Measurements from ENCODE around the gene FXYD2. TPM values are rescaled to one million over a fixed set of nuclear protein-coding genes. Genes with fewer than 3 reads are reported as not detected.

The FXYD2 gene
- total and polyA plus RNA-seq, 9 of the 15 experiments (the other 6 are each of a cell fraction or from before 2014, with no cell fraction given), result not detected

GRCh38 chr11:117842131-117842941 is 17.8 kb upstream of the FXYD2 start:
- POLR2A ChIA-PET, result interaction anchor here (0.6 to 1.3 kb wide), 5 partner anchors 9 to 1751 kb away, joined by 3 to 5 read pairs (median 4); no protein-coding TSS in a partner anchor
- Histone ChIP-seq H3K9ac (ENCODE audit: insufficient read depth in 1 of 2, low read depth in 2 of 2, low read length in 2 of 2) (no peak overlapping the region), H4K20me1 (replicated peaks; ENCODE audit: control insufficient read depth, insufficient read depth, low read length) (peaks cover 6% of the 10 kb centered on the region; the same call in 1 of the 2 replicates), H3K4me1 (replicated peaks in 1 of 2; ENCODE audit: control insufficient read depth in 2 of 2, insufficient read depth in 2 of 2, low read length in 2 of 2) (no peaks in the 10 kb centered on the region), H3K9me1 (ENCODE audit: control insufficient read depth, insufficient read depth, low read length) (no peaks in the 10 kb centered on the region), H3K27me3 (ENCODE audit: control insufficient read depth in 2 of 2, insufficient read depth in 2 of 2, low read length in 2 of 2) (peaks cover 8 to 50% of the 10 kb centered on the region in 2 experiments; a peak in 4 of 5 replicates), H3K4me3 (no peak overlapping the region), H3K27ac (ENCODE audit: extremely low read depth, low read depth, low read length) (no peak overlapping the region), H3K79me2 (ENCODE audit: control insufficient read depth, insufficient read depth, low read length) (no peaks in the 10 kb centered on the region), H3K36me3 (ENCODE audit: control insufficient read depth, insufficient read depth, low read length) (no peaks in the 10 kb centered on the region), H2AFZ (ENCODE audit: low read depth, low read length) (no peak overlapping the region), H3K4me2 (ENCODE audit: insufficient read depth, low read length) (no peak overlapping the region), H3K9me3 (replicated peaks; ENCODE audit: control insufficient read depth, insufficient read depth, low read depth, low read length) (no peaks in the 10 kb centered on the region)
- intact Hi-C loops (cut with micrococcal nuclease) (no loop called here), in situ Hi-C loops (cut with MboI) (loop anchor here (10.0 kb wide), 1 partner anchor 102 kb away; no protein-coding TSS in a partner anchor)
- DNase-seq (ENCODE audit: extremely low read depth in 1 of 4, low spot score in 3 of 4) (peak in 1 of 4 experiments; percentile 12), ATAC-seq (peak; percentile 31; the same call in 2 of the 3 replicates), FAIRE-seq (no peak)
- 12% methylated on average over 16 of the region's 16 CpGs for WGBS (ENCODE audit: insufficient coverage, low coverage, missing lambda C conversion rate)
- no TSS peak for BruUV-seq (replicated peaks)
- CTCF ChIA-PET (ENCODE audit: low intra/inter-chr PET ratio), result interaction anchor here (0.7 to 3.7 kb wide), 2 partner anchors 103 to 211 kb away, joined by 3 to 34 read pairs; no protein-coding TSS in a partner anchor
- TF ChIP-seq SMAD4 (CRISPR knock-in tag; conservative IDR thresholded peaks at IDR 0.05) (no peak), JUND (IDR thresholded peaks at IDR 0.05; ENCODE audit: borderline replicate concordance, low read depth, low read length) (peak; percentile 42; the same call in 1 of the 2 replicates), JUND (tag; IDR thresholded peaks at IDR 0.05; ENCODE audit: borderline replicate concordance, low read depth, low read length) (no peak), EGR1 (conservative IDR thresholded peaks at IDR 0.05) (peak; percentile 44; the same call in 1 of the 2 replicates), JUN (IDR thresholded peaks at IDR 0.05; ENCODE audit: borderline replicate concordance, low read depth, low read length) (peak; percentile 29; the same call in 1 of the 2 replicates), JUN (CRISPR knock-in tag; IDR thresholded peaks at IDR 0.05; ENCODE audit: borderline replicate concordance) (no peak), CC2D1A (IDR thresholded peaks at IDR 0.05) (no peak), ZBED1 (IDR thresholded peaks at IDR 0.05) (no peak), ASH1L (IDR thresholded peaks at IDR 0.05; ENCODE audit: borderline replicate concordance, low read depth, partially characterized antibody) (no peak), ZNF197 (CRISPR knock-in tag; IDR thresholded peaks at IDR 0.05; ENCODE audit: low read depth) (no peak), BRD4 (IDR thresholded peaks at IDR 0.05) (no peak), PTRF (tag; IDR thresholded peaks at IDR 0.05) (no peak), ZKSCAN8 (CRISPR knock-in tag; IDR thresholded peaks at IDR 0.05) (no peak), HDAC1 (IDR thresholded peaks at IDR 0.05) (no peak), CBX3 (IDR thresholded peaks at IDR 0.05; ENCODE audit: borderline replicate concordance in 1 of 2, low read length in 2 of 2) (no peak), ATF7 (IDR thresholded peaks at IDR 0.05) (no peak), ESRRA (IDR thresholded peaks at IDR 0.05; ENCODE audit: borderline replicate concordance, low read depth) (no peak), L3MBTL2 (IDR thresholded peaks at IDR 0.05) (peak; percentile 63; the same call in 1 of the 2 replicates), XRCC3 (IDR thresholded peaks at IDR 0.05) (no peak), CEBPG (CRISPR knock-in tag; IDR thresholded peaks at IDR 0.05) (no peak), CEBPG (tag; conservative IDR thresholded peaks at IDR 0.05 in 1 of 2, IDR thresholded peaks at IDR 0.05 in 1 of 2) (peak; percentile 6 to 86; a peak in 2 of 4 replicates)
- TF ChIP-seq, protein P1, sequence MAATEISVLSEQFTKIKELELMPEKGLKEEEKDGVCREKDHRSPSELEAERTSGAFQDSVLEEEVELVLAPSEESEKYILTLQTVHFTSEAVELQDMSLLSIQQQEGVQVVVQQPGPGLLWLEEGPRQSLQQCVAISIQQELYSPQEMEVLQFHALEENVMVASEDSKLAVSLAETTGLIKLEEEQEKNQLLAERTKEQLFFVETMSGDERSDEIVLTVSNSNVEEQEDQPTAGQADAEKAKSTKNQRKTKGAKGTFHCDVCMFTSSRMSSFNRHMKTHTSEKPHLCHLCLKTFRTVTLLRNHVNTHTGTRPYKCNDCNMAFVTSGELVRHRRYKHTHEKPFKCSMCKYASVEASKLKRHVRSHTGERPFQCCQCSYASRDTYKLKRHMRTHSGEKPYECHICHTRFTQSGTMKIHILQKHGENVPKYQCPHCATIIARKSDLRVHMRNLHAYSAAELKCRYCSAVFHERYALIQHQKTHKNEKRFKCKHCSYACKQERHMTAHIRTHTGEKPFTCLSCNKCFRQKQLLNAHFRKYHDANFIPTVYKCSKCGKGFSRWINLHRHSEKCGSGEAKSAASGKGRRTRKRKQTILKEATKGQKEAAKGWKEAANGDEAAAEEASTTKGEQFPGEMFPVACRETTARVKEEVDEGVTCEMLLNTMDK (IDR thresholded peaks at IDR 0.05; ENCODE audit: borderline replicate concordance, insufficient read depth, low read depth, low read length, poor library complexity, severe bottlenecking), result peak; percentile 27
